Measurements from ENCODE around the gene UBE2H. TPM values are rescaled to one million over a fixed set of nuclear protein-coding genes. Genes with fewer than 3 reads are reported as not detected.

UBE2H gene
- total and polyA plus RNA-seq, 2 of the 4 experiments (the other 2 are of a cell fraction), result 34.6 to 49.4 TPM

- no peak overlapping the region for H3K4me3 ChIP-seq (ENCODE audit: insufficient read depth, low read depth, low read length)
- dilution Hi-C loops (cut with HindIII; ENCODE audit: low sequenced_read_pairs, unreplicated experiment), result no loop called here
- no peak overlapping the region for H2BK15ac ChIP-seq (ENCODE audit: low read depth, low read length)
- intact Hi-C loops (cut with micrococcal nuclease), result loop anchor here (5.0 kb wide), 1 partner anchor 41 kb away; no protein-coding TSS in a partner anchor
- no peak overlapping the region for H2AFZ ChIP-seq (replicated peaks; ENCODE audit: low read length, poor library complexity)
- no peak overlapping the region for H3K56ac ChIP-seq (ENCODE audit: extremely low read depth, insufficient read depth, low read length)
- no peak overlapping the region for H3K4me2 ChIP-seq (ENCODE audit: low read depth, low read length)
- H4K20me1 ChIP-seq (ENCODE audit: insufficient read depth, low read length), result peaks cover 87% of the 10 kb centered on the region
- no TSS peak for BruUV-seq (replicated peaks)
- no peak overlapping the region for H3K23ac ChIP-seq (ENCODE audit: low read depth, low read length)
- TF ChIP-seq USF2 (IDR thresholded peaks at IDR 0.05; ENCODE audit: low read depth, low read length) (no peak), MAZ (IDR thresholded peaks at IDR 0.05; ENCODE audit: borderline replicate concordance, low read depth, low read length) (no peak)
- in situ Hi-C loops (cut with MboI; ENCODE audit: low sequenced_read_pairs), result no loop called here
- peaks cover 2% of the 10 kb centered on the region; the same call in 1 of the 2 replicates for H3K4me1 ChIP-seq (ENCODE audit: control insufficient read depth, insufficient read depth, low read length)
- H4K5ac ChIP-seq (ENCODE audit: low read depth, low read length), result no peak overlapping the region
- ChIA-PET CTCF (interaction anchor here (1.0 kb wide), 1 partner anchor 18 kb away, joined by 6 read pairs; no protein-coding TSS in a partner anchor), POLR2A (ENCODE audit: unreplicated experiment) (no interaction called here)
- peaks cover 17% of the 10 kb centered on the region for H3K36me3 ChIP-seq (ENCODE audit: control insufficient read depth, insufficient read depth, low read length)
- H3K18ac ChIP-seq (ENCODE audit: low read depth, low read length), result no peak overlapping the region
- no peak overlapping the region for H2BK120ac ChIP-seq (ENCODE audit: low read depth, low read length)
- no peaks in the 10 kb centered on the region for H3K9me3 ChIP-seq (ENCODE audit: control insufficient read depth, insufficient read depth, low read length)
- no peak for DNase-seq
- H3K27ac ChIP-seq (ENCODE audit: insufficient read depth, low read length), result no peak overlapping the region
- H3K4ac ChIP-seq (ENCODE audit: low read depth, low read length), result no peak overlapping the region
- H2BK5ac ChIP-seq (ENCODE audit: low read depth, low read length, poor library complexity, severe bottlenecking), result no peak overlapping the region
- no peak overlapping the region for H2AK9ac ChIP-seq (replicated peaks; ENCODE audit: low read depth, low read length, poor library complexity)
- no peaks in the 10 kb centered on the region for H3K27me3 ChIP-seq (ENCODE audit: control insufficient read depth, insufficient read depth, low read length)
- H3K9ac ChIP-seq (ENCODE audit: low read depth, low read length), result no peak overlapping the region
- H2AK5ac ChIP-seq (ENCODE audit: low read depth, low read length), result no peak overlapping the region
- no CpG with 5 or more reads among the region's 5 CpGs for WGBS, 2 experiments (ENCODE audit: extremely low coverage in 2 of 2, insufficient read length in 1 of 2)
- no peak for ATAC-seq (ENCODE audit: low read depth)
- H4K91ac ChIP-seq (ENCODE audit: insufficient read depth, low read depth, low read length), result no peak overlapping the region
- peaks cover 12% of the 10 kb centered on the region for H3K9me1 ChIP-seq (ENCODE audit: insufficient read depth, low read length)
- H3K79me1 ChIP-seq (ENCODE audit: low read depth in 1 of 2, low read length in 2 of 2), result peaks cover 54 to 85% of the 10 kb centered on the region in 2 experiments
- H3K14ac ChIP-seq (replicated peaks; ENCODE audit: low read depth, low read length), result no peak overlapping the region
- no peak overlapping the region for H4K8ac ChIP-seq (ENCODE audit: low read depth in 2 of 2, low read length in 2 of 2)
- H2BK20ac ChIP-seq (ENCODE audit: low read depth, low read length), result no peak overlapping the region
These were observed 46.1 kb downstream of the UBE2H start for GRCh38 chr7:129906700-129907099.

Data from IMR-90 (cell line).